Measurements from ENCODE around the gene MEIS1.

Gene MEIS1

DNA sequence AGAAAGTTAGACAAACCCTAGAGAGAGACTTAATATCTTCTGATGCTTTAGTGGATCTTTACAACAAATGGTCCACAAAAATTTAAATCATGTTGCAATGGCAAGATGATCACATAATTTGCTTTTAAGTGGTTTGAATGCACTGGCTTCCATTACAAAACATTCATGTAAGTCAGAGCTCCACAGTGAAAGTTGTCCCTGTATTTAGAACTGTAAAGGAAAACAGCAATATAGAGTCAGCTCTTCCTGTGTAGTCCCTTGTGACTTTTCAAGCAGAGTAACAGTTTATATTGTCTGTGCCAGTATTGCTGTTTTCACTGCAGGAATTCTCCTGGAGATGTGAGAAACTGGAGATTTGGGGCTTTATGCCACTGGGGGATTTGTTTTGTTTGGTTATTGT lies 77.7 kb downstream of the MEIS1 start:
- ChIA-PET POLR2A (ENCODE audit: low non-redundant PET) (no interaction called here), CTCF (interaction anchor here (1.0 kb wide), 1 partner anchor 9 kb away, joined by 3 read pairs; no protein-coding TSS in a partner anchor)
- TF ChIP-seq, protein P1, sequence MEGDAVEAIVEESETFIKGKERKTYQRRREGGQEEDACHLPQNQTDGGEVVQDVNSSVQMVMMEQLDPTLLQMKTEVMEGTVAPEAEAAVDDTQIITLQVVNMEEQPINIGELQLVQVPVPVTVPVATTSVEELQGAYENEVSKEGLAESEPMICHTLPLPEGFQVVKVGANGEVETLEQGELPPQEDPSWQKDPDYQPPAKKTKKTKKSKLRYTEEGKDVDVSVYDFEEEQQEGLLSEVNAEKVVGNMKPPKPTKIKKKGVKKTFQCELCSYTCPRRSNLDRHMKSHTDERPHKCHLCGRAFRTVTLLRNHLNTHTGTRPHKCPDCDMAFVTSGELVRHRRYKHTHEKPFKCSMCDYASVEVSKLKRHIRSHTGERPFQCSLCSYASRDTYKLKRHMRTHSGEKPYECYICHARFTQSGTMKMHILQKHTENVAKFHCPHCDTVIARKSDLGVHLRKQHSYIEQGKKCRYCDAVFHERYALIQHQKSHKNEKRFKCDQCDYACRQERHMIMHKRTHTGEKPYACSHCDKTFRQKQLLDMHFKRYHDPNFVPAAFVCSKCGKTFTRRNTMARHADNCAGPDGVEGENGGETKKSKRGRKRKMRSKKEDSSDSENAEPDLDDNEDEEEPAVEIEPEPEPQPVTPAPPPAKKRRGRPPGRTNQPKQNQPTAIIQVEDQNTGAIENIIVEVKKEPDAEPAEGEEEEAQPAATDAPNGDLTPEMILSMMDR (conservative IDR thresholded peaks at IDR 0.05; ENCODE audit: low read depth): no peak
- DNase-seq (ENCODE audit: low spot score): no peak
- no peak overlapping the region for H3K27ac ChIP-seq

DNA sequence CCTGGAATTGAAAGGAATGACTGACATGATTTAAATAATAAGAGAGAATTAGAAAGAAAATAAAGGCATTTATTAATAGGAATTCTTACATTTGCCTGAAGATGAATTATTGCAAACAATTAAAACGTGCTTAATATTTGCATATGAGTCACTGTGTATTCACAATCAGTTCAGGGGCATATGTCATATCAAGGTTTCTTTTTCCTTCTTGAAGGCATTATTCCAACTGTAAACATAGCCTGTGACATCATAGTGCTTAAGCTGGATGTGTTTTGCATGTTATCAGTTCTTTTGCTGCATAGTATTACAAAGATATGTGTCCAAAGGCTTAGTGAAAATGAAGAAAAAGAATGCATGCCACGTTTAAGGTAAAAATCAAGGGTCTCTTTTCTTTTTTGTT lies 80.8 kb downstream of the MEIS1 start:
- DNase-seq (ENCODE audit: low spot score): no peak
- POLR2A ChIA-PET (ENCODE audit: low non-redundant PET): no interaction called here
- H3K27ac ChIP-seq: no peak overlapping the region
- TF ChIP-seq, protein P1 (conservative IDR thresholded peaks at IDR 0.05; ENCODE audit: low read depth): no peak
- CTCF ChIA-PET: interaction anchor here (0.5 to 0.6 kb wide), 3 partner anchors 14 to 538 kb away, joined by 3 to 4 read pairs (median 3); no protein-coding TSS in a partner anchor

DNA sequence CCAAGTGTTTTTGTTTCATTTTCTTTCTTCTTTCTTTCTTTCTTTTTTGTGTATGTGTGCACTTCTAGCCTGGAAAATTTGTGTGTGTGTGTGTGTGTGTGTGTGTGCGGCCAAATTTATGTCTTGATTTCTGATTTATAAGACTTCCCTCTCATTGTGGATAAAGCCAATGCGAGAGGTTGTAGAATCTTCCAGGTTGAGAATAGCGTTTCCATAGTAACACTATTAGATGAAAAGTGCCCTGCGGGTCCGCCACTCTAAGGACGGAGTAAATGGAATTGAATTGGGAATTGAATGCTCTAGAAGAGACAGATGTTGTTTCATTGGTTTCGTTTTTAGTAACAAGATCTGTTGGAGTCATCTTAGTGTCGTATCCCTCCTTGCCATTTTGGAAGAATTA lies 81.6 kb downstream of the MEIS1 start:
- ChIA-PET POLR2A (ENCODE audit: low non-redundant PET) (no interaction called here), CTCF (no interaction called here)
- no peak overlapping the region for H3K27ac ChIP-seq
- no peak for DNase-seq (ENCODE audit: low spot score)
- TF ChIP-seq, protein P1 (conservative IDR thresholded peaks at IDR 0.05; ENCODE audit: low read depth): no peak

DNA sequence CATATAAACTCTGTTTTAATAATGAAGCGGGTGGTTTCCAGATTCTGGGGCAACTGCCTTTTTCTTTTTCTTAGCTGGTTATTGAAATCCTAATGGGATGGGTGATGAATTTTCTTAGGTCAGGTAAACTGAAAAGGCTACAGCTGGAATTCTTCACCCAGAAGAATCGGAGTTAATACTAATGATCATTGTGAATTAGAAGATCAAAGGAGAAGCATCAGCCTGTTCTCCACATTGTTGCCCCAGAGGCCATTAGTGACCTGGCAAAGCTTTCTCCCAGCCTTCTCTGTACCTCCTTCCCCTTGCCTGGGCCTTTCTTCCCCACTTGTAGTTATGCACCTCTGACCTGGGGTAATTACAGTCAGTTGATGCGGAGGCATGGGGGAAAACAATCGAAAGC lies 82.8 kb downstream of the MEIS1 start:
- TF ChIP-seq, protein P1 (conservative IDR thresholded peaks at IDR 0.05; ENCODE audit: low read depth): no peak
- H3K27ac ChIP-seq: no peak overlapping the region
- ChIA-PET CTCF (no interaction called here), POLR2A (ENCODE audit: low non-redundant PET) (interaction anchor here (0.7 kb wide), 1 partner anchor 1416 kb away, joined by 5 read pairs; no protein-coding TSS in a partner anchor)
- DNase-seq (ENCODE audit: low spot score): no peak

DNA sequence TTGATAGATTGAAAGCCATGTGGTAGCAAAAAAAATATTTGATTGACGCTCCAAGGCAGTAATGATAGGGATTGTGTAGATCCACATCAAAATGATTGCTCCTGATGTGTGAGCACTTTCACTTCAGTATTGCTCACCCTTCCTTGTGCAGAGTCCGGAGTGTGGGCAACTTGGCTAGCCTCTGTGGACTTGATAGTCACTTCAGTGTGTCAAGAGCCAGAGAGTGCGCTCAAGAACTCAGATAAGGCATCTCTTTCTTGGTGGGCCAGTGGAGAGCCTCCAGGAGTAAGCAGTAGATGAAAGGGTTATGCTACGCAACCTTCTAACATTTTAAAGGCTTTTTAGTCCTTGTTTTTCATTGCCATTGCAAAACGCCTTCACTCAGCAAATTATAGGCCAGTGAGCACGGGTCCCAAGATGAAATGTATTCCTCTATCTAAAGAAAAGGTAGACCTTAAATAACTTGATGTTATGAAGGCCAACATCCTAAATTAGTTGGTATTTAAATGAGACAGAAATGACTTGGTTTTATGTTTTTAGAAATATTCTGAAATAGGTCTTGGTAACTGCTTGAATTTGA lies 84.4 kb downstream of the MEIS1 start:
- TF ChIP-seq, protein P1 (conservative IDR thresholded peaks at IDR 0.05; ENCODE audit: low read depth): no peak
- ChIA-PET CTCF (no interaction called here), POLR2A (ENCODE audit: low non-redundant PET) (no interaction called here)
- no peak for DNase-seq (ENCODE audit: low spot score)
- no peak overlapping the region for H3K27ac ChIP-seq

DNA sequence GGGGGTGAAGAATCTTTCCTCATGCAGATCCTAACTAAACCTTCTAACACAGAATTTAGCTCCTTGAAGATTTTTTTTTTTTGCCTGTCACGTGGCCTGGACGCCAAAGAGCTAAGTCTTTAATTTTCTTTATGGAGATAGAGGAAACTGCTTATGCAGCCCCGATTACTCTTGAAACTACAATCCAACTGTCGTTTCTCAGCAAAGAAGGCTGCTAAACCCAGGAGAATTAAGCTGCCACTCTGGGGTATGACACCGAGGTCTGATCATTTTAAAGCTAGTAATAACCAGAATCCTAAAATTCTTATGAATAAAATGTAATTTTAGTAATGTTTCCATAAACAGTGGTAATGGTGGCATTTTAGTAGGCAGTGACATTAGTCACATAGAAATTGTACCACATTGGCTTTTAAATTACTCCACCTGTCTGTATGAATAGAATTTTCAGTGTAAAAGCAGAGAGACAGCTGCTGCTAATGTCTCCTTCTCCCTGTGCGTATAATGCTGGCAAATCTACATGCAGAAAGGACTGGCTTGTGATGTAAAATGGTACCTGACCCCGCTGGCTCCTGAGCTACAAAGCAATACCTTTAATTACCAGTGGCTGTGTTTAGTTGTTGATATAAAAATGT lies 86.5 kb downstream of the MEIS1 start:
- POLR2A ChIA-PET (ENCODE audit: low non-redundant PET): no interaction called here

More for the DNA sequence above, 86.5 kb downstream of the MEIS1 start:
- H3K27ac ChIP-seq: no peak overlapping the region
- no peak for DNase-seq (ENCODE audit: low spot score)
- TF ChIP-seq, protein P1 (conservative IDR thresholded peaks at IDR 0.05; ENCODE audit: low read depth): no peak
- CTCF ChIA-PET: no interaction called here

Measured in RWPE1 (cell line).